Fibroblast of the aortic adventitia (primary cell): ENCODE results near the gene SYCE3. TPM values are rescaled to one million over a fixed set of nuclear protein-coding genes. Genes with fewer than 3 reads are reported as not detected.

Experiments
- DNase-seq: peaks from one replicate; pipeline ENCODE4 v3.0.0-alpha.2; 2010; ENCODE audit warnings: low read depth
- H3K4me3 ChIP-seq: 2 replicates; pipeline ENCODE4 v1.5.1; 2011; ENCODE audit warnings: low read depth, mild to moderate bottlenecking, control low read depth, low read length, moderate library complexity
- CTCF ChIP-seq: IDR thresholded peaks from 2 replicates; pipeline ENCODE4 v1.5.1; 2011; ENCODE audit warnings: mild to moderate bottlenecking, low read length, control low read depth, inconsistent platforms; ENCODE audit not compliant: insufficient read depth
- total RNA-seq: library from RNA; depleted of rRNA; stranded (reverse); fragments of >200 nt; gene quantifications from 2 replicates; pipeline ENCODE4 v1.2.3, GENCODE V29; 2012; ENCODE audit warnings: low replicate concordance

The SYCE3 gene
- total RNA-seq, 1 donor, result not detected

GRCh38 chr22:50503475-50504145 lies 59.1 kb downstream of the SYCE3 start:
- no peak for TF ChIP-seq CTCF
- no peak for DNase-seq
- no peak overlapping the region for H3K4me3 ChIP-seq

GRCh38 chr22:50502628-50503474 lies 59.9 kb downstream of the SYCE3 start:
- TF ChIP-seq CTCF, result no peak
- no peak for DNase-seq

GRCh38 chr22:50502096-50502495 lies 60.6 kb downstream of the SYCE3 start:
- no peak for TF ChIP-seq CTCF
- no peak overlapping the region for H3K4me3 ChIP-seq
- no peak for DNase-seq

More at GRCh38 chr22:50502628-50503474, 59.9 kb downstream of the SYCE3 start:
- no peak overlapping the region for H3K4me3 ChIP-seq

Other genes starting within 250 kb of the SYCE3 start
- 2.8 and 4.3 TPM in 2 replicates for gene DENND6B, start 235.9 kb downstream of the SYCE3 start, total RNA-seq
- gene PPP6R2, start 219.6 kb downstream of the SYCE3 start, total RNA-seq, result 38.5 and 62.6 TPM in 2 replicates
- 70.9 and 76.1 TPM in 2 replicates for gene SBF1, start 87.9 kb downstream of the SYCE3 start, total RNA-seq
- 2.5 and 8.0 TPM in 2 replicates for gene ADM2, start 81.4 kb downstream of the SYCE3 start, total RNA-seq
- gene MIOX, start 76.1 kb downstream of the SYCE3 start, total RNA-seq, result not detected in 2 replicates
- 21.4 and 50.6 TPM in 2 replicates for gene LMF2, start 55.2 kb downstream of the SYCE3 start, total RNA-seq
- 30.9 and 49.1 TPM in 2 replicates for gene NCAPH2, start 54.7 kb downstream of the SYCE3 start, total RNA-seq
- 0.49 and 3.4 TPM in 2 replicates for gene SCO2, start 37.3 kb downstream of the SYCE3 start, total RNA-seq
- gene TYMP, start 32.9 kb downstream of the SYCE3 start, total RNA-seq, result 22.7 and 23.7 TPM in 2 replicates
- 1.1 and 2.4 TPM in 2 replicates for gene KLHDC7B, start 17.0 kb downstream of the SYCE3 start, total RNA-seq
- 1.1 TPM in 1 of 2 replicates, not detected in the other for gene CPT1B, start 15.5 kb upstream of the SYCE3 start, total RNA-seq
- gene CHKB, start 19.9 kb upstream of the SYCE3 start, total RNA-seq, result 20.2 and 27.5 TPM in 2 replicates
- gene MAPK8IP2, start 37.9 kb upstream of the SYCE3 start, total RNA-seq, result 0.27 and 1.1 TPM in 2 replicates
- 21.9 and 30.3 TPM in 2 replicates for gene ARSA, start 65.2 kb upstream of the SYCE3 start, total RNA-seq
- 0.90 and 0.98 TPM in 2 replicates for gene SHANK3, start 109.9 kb upstream of the SYCE3 start, total RNA-seq
- not detected in 2 replicates for gene ACR, start 175.3 kb upstream of the SYCE3 start, total RNA-seq
- 7.7 and 18.0 TPM in 2 replicates for gene RABL2B, start 220.7 kb upstream of the SYCE3 start, total RNA-seq